Stimulated activated effector memory CD8-positive, alpha-beta T cell treated with anti-CD3 and anti-CD28 coated beads, Interleukin-12 subunit alpha, Interleukin-12 subunit beta, amount 100 ng/mL, for 72 hours (primary cell): ENCODE data around the gene TRIM22.
"Not testable (repeated sequence)": the region's sequence is repeated elsewhere in the genome, so short reads cannot be mapped to it uniquely, and the experiment has no call there.

ENCODE experiments used
- ATAC-seq: fragments of 150-1000 bp; cut with Tn5 transposase; 2 replicates; pipeline ENCODE4 v1.10.0; 2021
- DNase-seq, 2 donors: peaks; one replicate each; pipeline ENCODE4 v3.0.0; 2021 to 2022; ENCODE audit warnings: low spot score in 2 of 2
- H3K27ac Mint-ChIP-seq: one replicate; pipeline ENCODE4 v1.8.0; 2022; ENCODE audit warnings: mild to moderate bottlenecking, mixed read lengths
- H3K36me3 Mint-ChIP-seq: one replicate; pipeline ENCODE4 v1.8.0; 2022; ENCODE audit warnings: mild to moderate bottlenecking, mixed read lengths
- H3K4me1 Mint-ChIP-seq: one replicate; pipeline ENCODE4 v1.8.0; 2022; ENCODE audit warnings: mixed read lengths
- H3K4me3 Mint-ChIP-seq: one replicate; pipeline ENCODE4 v1.8.0; 2022; ENCODE audit warnings: mild to moderate bottlenecking, mixed read lengths
- H3K9me3 Mint-ChIP-seq: one replicate; pipeline ENCODE4 v1.8.0; 2022; ENCODE audit warnings: mixed read lengths

Gene TRIM22, protein sequence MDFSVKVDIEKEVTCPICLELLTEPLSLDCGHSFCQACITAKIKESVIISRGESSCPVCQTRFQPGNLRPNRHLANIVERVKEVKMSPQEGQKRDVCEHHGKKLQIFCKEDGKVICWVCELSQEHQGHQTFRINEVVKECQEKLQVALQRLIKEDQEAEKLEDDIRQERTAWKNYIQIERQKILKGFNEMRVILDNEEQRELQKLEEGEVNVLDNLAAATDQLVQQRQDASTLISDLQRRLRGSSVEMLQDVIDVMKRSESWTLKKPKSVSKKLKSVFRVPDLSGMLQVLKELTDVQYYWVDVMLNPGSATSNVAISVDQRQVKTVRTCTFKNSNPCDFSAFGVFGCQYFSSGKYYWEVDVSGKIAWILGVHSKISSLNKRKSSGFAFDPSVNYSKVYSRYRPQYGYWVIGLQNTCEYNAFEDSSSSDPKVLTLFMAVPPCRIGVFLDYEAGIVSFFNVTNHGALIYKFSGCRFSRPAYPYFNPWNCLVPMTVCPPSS

DNA sequence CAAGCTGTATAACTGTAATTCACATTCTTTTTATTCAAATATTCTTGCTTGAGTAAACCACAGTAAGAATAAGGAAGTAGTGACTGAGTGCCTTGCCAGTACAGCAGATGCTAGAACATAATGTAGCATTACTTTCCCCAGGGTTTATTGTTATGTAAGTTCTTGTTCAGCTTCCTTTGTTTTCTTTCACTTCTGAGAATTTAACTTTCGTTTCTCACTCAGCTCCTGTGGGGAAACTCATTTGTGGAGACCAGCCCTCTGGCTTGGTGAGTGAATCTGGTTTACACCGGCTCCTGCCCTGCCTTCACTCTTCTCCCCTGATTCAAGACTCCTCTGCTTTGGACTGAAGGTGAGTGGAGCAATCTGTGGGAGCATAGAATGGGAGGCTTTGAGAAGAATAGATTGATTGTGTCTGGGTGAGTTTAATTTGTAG, at the start of gene TRIM22:
TRIM22 (plus strand) TSS at position 240 of the 433 bp plus-strand sequence. CDS start 6,443 bp downstream, outside the sequence.
- ATAC-seq: peak; percentile 79
- peak in 1 of 2 donors; percentile 74 for DNase-seq
- Mint-ChIP-seq H3K27ac (peak within 1 kb of the TSS; percentile 95), H3K4me3 (peak within 1 kb of the TSS; percentile 93), H3K36me3 (peaks cover 34% of the 10 kb centered on the region), H3K4me1 (peaks cover 65% of the 10 kb centered on the region), H3K9me3 (no peaks in the 10 kb centered on the region)

DNA sequence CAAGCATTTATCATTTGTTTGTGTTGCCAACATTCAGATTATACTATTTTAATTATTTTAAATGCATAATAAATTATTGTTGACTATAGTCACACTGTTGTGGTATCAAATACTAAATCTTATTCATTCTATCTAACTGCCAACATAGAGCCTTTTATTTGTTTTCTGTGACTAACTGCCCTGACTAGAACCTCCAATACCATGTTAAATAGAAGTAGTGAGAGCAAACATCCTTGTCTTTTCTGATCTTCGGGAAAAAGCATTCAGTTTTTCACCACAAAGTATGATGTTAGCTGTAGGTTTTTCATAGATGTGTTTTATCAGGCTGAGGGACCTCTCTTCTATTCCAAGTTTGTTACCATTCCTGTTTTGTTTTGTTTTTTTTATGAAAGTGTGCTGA, 49.6 kb upstream of the TRIM22 start:
- Mint-ChIP-seq H3K4me3 (no peak overlapping the region), H3K27ac (no peak overlapping the region), H3K4me1 (no peaks in the 10 kb centered on the region), H3K9me3 (no peaks in the 10 kb centered on the region), H3K36me3 (peaks cover 40% of the 10 kb centered on the region)
- no peak for ATAC-seq
- no peak for DNase-seq

DNA sequence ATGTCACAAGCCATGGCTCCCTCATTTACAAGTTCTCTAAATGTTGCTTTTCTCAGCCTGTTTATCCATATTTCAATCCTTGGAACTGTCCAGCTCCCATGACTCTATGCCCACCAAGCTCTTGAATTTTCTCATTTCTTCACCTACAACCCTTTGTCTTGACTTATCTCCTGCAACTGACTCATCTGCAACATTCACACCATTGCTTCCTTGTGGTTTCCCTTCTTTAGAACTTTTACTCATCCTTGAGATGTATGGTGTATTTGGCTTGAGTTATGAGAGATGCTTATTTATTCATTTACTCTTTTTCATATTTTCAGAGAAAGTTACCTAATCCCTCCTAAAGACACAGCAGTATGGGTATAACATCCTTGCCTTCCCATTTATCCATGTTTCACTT, 46.0 kb upstream of the TRIM22 start:
- no peaks in the 10 kb centered on the region for H3K9me3 Mint-ChIP-seq
- ATAC-seq (peak; percentile 97), DNase-seq (no peak)
- peaks cover 20% of the 10 kb centered on the region for H3K36me3 Mint-ChIP-seq
- H3K4me3 Mint-ChIP-seq: no peak overlapping the region
- no peak overlapping the region for H3K27ac Mint-ChIP-seq
- no peaks in the 10 kb centered on the region for H3K4me1 Mint-ChIP-seq

DNA sequence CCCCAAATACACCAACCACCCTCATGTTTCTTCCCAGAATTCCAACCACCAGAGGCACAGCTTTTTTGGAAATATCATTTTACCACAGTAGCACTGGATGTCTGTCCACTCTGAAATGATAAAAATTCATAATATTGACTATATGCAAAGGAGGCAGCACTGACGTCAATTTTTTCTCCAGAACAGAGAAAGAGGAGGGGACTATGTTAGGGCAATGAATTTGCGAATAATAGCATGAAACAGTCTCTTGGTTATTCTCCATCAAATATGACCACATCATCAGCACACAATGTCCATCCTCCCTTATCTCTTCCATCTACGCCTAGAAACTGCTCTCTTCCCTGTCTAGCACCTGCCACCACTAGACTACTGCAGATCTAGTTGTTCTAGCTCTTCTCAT, 43.5 kb upstream of the TRIM22 start:
- H3K9me3 Mint-ChIP-seq: no peaks in the 10 kb centered on the region
- no peak overlapping the region for H3K27ac Mint-ChIP-seq
- H3K4me1 Mint-ChIP-seq: no peaks in the 10 kb centered on the region
- no peak for DNase-seq
- H3K4me3 Mint-ChIP-seq: no peak overlapping the region
- ATAC-seq: no peak
- peaks cover 20% of the 10 kb centered on the region for H3K36me3 Mint-ChIP-seq

DNA sequence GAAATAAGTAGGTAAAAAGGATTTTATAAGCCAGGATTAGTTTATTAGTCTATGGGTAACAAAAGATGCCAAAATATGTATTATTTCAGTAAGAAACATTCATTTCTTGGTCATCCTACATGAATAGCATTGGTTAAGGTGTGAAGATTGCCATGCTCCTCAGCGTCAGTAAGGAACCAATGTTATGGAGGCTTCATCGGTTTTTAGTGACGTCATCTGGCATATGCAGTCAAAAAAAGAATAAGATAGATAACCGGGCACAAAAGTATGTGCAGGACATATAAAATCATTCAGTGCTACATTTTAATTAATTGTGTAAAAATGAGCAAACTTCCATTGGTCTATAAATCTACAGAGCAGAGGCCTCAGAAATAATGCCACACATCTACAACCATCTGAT, 34.1 kb upstream of the TRIM22 start:
- DNase-seq (no peak), ATAC-seq (no peak)
- Mint-ChIP-seq H3K4me1 (no peaks in the 10 kb centered on the region), H3K36me3 (no peaks in the 10 kb centered on the region), H3K27ac (no peak overlapping the region), H3K4me3 (no peak overlapping the region), H3K9me3 (peaks cover 2% of the 10 kb centered on the region)

DNA sequence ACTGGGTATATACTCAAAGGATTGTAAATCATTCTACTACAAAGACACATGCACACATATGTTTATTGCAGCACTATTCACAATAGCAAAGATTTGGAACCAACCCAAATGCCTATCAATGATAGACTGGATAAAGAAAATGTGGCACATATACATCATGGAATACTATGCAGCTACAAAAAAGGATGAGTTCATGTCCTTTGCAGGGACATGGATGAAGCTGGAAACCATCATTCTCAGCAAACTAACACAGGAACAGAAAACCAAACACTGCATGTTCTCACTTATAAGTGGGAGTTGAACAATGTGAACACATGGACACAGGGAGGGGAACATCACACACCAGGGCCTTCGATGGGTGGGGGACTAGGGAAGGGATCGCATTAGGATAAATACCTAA, 32.6 kb upstream of the TRIM22 start:
- DNase-seq, H3K36me3 Mint-ChIP-seq, H3K9me3 Mint-ChIP-seq, H3K27ac Mint-ChIP-seq, H3K4me1 Mint-ChIP-seq, ATAC-seq, H3K4me3 Mint-ChIP-seq: not testable (repeated sequence)

DNA sequence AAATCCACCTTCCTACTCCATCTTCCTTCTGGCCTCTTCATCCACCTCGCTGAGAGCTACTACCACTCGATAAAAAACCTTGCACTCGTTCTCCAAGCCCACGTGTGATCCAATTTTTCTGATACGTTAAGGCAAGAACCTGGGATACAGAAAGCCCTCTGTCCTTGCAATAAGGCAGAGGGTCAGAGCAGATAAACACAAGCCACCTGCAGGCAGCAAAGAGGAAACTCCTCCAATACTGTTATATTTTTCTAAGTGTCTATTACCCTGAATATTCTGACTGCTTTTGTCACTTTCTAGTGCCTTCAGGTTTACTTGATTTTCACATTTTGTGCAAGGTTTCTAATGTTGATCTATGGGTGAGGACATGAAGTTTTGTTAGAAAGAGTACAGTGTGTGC, 31.3 kb upstream of the TRIM22 start:
- H3K36me3 Mint-ChIP-seq: no peaks in the 10 kb centered on the region

DNA sequence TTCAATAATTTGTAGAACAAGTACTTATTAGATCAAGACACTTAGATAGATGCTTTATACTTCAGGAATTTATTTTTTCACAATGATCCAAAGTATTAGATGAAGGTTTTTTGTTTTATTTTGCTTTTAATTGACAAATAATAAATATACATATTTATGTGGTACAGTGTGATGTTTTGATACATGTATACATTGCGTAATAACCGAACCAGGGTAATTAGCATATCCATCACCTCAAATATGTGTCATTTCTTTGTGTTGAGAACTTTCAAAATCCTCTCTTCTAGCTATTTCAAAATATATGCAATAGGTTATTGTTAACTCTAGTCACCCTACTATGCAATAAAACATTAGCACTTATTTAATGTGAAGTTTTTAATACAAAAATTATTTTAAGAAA, 26.1 kb upstream of the TRIM22 start:
- Mint-ChIP-seq H3K9me3 (no peaks in the 10 kb centered on the region), H3K27ac (no peak overlapping the region), H3K4me3 (no peak overlapping the region), H3K4me1 (no peaks in the 10 kb centered on the region), H3K36me3 (peaks cover 47% of the 10 kb centered on the region)
- ATAC-seq (no peak), DNase-seq (no peak)

More for the DNA sequence above, 31.3 kb upstream of the TRIM22 start:
- no peak for ATAC-seq
- DNase-seq: no peak
- H3K27ac Mint-ChIP-seq: no peak overlapping the region
- no peaks in the 10 kb centered on the region for H3K9me3 Mint-ChIP-seq
- H3K4me1 Mint-ChIP-seq: no peaks in the 10 kb centered on the region
- no peak overlapping the region for H3K4me3 Mint-ChIP-seq

DNA sequence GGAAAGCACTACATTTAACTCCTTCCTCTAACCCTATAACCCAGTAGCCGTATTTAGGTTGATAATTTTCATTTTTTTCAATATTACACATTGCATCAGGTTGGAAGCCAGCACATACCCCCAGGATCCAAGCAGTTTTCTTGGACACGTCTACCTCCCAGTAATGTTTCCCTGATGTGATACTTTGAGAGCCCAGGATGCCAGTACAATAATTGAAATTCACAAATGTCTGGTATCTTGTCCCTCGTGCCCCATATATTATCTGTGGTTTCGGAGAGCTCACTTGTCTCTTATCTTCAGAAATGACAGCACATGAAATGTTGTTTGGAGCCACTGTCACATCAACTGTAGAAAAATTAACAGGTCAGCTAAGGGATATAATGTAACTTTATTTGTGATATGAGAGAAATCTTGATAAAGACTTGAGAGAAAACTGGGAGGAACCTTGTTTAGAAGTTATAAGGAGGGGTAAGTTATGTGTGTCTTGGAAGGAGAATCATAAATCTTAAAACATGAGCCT, 24.5 kb upstream of the TRIM22 start:
- H3K27ac Mint-ChIP-seq: no peak overlapping the region
- no peak for DNase-seq
- H3K4me3 Mint-ChIP-seq: no peak overlapping the region
- H3K9me3 Mint-ChIP-seq: no peaks in the 10 kb centered on the region
- H3K4me1 Mint-ChIP-seq: no peaks in the 10 kb centered on the region
- no peak for ATAC-seq
- peaks cover 62% of the 10 kb centered on the region for H3K36me3 Mint-ChIP-seq

DNA sequence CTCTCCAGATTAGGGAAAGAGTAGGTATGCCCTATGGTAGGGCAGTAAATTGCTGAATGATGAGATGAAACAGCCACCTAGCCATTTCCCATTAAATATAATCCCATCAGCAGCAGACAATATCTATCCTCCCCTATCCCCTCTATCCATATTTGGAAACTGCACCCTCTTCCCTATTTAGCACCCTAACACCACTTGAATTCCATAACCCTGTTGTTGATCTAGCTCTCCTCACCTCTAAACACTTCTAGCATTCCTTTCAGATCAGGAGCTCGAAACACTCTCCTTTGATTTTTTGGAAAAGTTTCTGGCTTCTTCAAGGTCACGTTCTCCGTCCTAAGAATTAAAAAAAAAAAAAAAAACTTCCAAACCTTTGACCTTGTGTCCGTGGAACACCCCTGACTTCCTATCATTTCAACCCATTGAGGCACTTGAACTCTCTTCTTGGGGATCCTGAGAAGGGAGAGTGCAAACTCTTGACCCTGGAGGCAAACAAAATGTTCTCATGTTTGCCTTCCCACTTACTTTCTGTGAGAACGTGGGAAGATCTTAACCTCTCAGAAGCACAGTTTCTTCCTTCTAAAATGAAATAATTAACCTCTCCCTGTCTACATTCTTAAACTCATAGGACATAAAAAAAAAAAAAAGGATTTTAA, 23.7 kb upstream of the TRIM22 start:
- no peak for DNase-seq
- H3K9me3 Mint-ChIP-seq: no peaks in the 10 kb centered on the region
- peaks cover 70% of the 10 kb centered on the region for H3K36me3 Mint-ChIP-seq
- no peak for ATAC-seq
- H3K27ac Mint-ChIP-seq: peak overlapping the region; percentile 33
- no peaks in the 10 kb centered on the region for H3K4me1 Mint-ChIP-seq
- H3K4me3 Mint-ChIP-seq: no peak overlapping the region

DNA sequence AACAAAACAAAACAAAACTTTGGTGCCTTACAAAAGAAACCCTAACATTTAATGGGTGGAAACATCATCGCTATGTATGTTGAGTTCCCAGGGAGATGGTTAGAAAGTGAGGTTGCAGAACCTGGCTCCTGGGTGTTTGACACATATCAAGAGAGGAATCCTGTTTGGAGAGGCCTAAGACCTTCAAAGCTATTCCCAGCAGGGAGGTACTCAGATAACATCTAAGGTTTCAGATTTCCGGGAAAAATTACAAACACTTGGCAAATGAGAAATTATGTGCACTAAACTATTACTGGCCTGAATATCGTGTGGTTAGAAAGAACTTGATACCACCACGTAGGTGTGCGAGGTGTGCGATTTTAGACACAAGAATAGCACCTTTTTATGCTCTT, 23.2 kb upstream of the TRIM22 start:
- Mint-ChIP-seq H3K4me3 (no peak overlapping the region), H3K36me3 (peaks cover 75% of the 10 kb centered on the region), H3K9me3 (no peaks in the 10 kb centered on the region), H3K4me1 (no peaks in the 10 kb centered on the region), H3K27ac (peak overlapping the region; percentile 33)
- DNase-seq (no peak), ATAC-seq (no peak)

DNA sequence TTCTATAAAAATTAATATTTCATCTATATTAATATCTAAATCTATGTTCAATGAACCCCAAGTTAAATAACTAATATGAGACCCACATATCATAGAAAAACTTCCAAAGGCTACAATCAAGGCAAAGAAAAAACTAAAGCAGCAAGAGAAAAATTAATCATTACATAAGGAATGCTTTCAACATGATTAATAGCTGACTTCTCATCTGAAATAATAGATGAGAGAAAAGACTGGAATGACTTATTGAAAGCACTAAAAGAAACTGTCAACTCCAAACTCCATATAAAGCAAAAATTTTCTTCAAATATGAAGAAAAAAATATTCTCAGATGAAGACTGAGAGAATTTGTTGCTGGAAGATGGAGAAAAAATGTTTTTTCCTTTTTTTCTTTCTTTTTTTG, 17.8 kb upstream of the TRIM22 start:
- Mint-ChIP-seq H3K27ac (no peak overlapping the region), H3K4me1 (peaks cover 12% of the 10 kb centered on the region), H3K36me3 (peaks cover 64% of the 10 kb centered on the region), H3K9me3 (no peaks in the 10 kb centered on the region), H3K4me3 (no peak overlapping the region)
- ATAC-seq: no peak
- DNase-seq: no peak

DNA sequence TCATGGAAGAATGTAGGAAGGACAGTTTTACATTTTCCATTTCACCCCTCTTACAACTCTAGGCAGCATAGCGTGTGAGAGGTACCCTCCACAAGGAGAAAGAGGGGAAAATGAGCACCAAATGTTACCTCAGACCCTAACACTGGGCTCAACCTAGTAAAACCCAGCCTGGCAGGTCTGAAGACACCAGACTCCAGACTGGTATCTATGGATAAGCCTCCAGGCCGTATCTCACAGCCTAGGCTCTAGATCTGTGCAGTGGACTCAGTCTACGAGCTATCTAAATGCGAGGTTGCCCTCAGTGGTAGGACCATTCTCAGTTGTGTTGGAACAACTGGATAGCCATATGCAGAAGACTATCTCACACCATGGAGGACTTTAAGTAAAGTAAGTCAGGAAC, 15.2 kb upstream of the TRIM22 start:
- peaks cover 12% of the 10 kb centered on the region for H3K4me1 Mint-ChIP-seq
- DNase-seq (no peak), ATAC-seq (no peak)
- H3K9me3 Mint-ChIP-seq: no peaks in the 10 kb centered on the region
- H3K36me3 Mint-ChIP-seq: peaks cover 59% of the 10 kb centered on the region
- H3K27ac Mint-ChIP-seq: no peak overlapping the region
- no peak overlapping the region for H3K4me3 Mint-ChIP-seq

DNA sequence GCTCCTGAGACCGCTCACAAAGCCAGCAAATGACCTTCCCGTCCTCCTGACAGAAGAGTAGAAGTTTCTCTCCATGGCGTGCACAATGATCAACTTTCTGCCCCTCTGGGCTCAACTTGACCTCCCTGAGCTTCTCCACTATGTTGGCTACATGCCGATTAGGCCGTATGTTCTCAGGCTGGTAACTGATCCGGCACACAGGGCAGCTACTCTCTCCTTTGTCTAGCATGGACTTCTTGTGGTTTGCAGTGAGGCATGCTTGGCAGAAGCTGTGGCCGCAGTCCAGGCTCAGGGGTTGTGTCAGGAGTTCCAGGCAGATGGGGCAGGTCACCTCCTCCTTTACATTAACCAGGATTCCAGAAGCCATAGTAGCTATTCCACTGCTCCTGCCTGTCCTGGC, 9.8 kb upstream of the TRIM22 start:
- H3K9me3 Mint-ChIP-seq: no peaks in the 10 kb centered on the region
- peaks cover 37% of the 10 kb centered on the region for H3K36me3 Mint-ChIP-seq
- H3K27ac Mint-ChIP-seq: peak overlapping the region; percentile 27
- ATAC-seq (no peak), DNase-seq (no peak)
- H3K4me3 Mint-ChIP-seq: no peak overlapping the region
- H3K4me1 Mint-ChIP-seq: peaks cover 22% of the 10 kb centered on the region

DNA sequence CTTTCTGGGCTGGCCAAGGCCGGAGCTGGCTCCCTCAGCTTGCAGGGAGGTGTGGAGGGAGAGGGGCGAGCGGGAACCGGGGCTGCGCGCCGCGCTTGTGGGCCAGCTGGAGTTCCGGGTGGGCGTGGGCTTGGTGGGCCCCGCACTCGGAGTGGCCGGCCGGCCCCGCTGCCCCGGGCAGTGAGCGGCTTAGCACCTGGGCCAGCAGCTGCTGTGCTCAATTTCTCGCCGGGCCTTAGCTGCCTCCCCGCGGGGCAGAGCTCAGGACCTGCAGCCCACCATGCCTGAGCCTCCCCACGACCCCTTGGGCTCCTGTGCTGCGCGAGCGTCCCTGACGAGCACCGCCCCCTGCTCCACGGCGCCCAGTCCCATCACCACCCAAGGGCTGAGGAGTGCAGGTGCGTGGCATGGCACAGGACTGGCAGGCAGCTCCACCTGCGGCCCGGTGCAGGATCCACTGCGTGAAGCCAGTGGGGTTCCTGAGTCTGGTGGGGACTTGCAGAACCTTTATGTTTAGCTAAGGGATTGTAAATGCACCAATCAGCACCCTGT, 6.6 kb upstream of the TRIM22 start:
- not testable (repeated sequence) for H3K27ac Mint-ChIP-seq, H3K9me3 Mint-ChIP-seq, ATAC-seq, DNase-seq
- H3K4me3 Mint-ChIP-seq: peak overlapping the region; percentile 93
- peaks cover 32% of the 10 kb centered on the region for H3K4me1 Mint-ChIP-seq
- peaks cover 33% of the 10 kb centered on the region for H3K36me3 Mint-ChIP-seq
